Suprapubic skin (tissue), 3 donors: Measurements from ENCODE around the gene NKAIN1.

ENCODE experiments used
- CTCF ChIP-seq, 2 donors: fragments of 200-600 bp in 1 of 2; fragments of 450-650 bp in 1 of 2; sonication (generic) in 1 of 2; IDR thresholded peaks; one replicate each; pipeline ENCODE4 v1.5.1; 2016 to 2019; ENCODE audit warnings: antibody characterized with exemption in 2 of 2, mild to moderate bottlenecking in 1 of 2, moderate library complexity in 1 of 2
- EP300 ChIP-seq: sonication (generic); formaldehyde crosslinking; IDR thresholded peaks from one replicate; pipeline ENCODE4 v1.6.1; 2017; ENCODE audit warnings: antibody characterized with exemption

DNA sequence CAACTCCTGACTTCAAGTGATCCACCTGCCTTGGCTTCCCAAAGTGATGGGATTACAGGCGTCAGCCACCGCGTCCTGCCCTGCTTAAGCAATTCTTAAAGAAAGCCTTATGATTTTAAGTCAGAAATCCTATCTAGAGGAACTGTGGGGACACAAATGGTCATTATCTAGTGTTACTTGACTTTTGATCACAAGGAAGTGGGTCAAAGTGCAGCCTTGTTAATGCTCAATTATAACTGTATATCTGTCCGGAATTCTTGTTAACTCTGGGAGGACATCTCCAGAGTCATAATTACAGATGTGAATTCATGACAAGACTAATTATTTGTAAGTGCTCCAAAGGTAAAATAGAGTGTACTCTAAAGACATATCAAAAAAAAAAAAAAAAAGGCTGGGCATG, 97.3 kb downstream of the NKAIN1 start:
- no peak for TF ChIP-seq CTCF (IDR thresholded peaks at IDR 0.05)
- no peak for TF ChIP-seq EP300
